HG03097 (cell line): ENCODE measurements around the gene IZUMO2.

Experiments used
- ATAC-seq: cut with Tn5 transposase; IDR thresholded peaks from one replicate; pipeline ENCODE4 v1.9.1; 2021; ENCODE audit not compliant: unreplicated experiment, low FRiP score

Gene IZUMO2

GRCh38 chr19:50162988-50163387 lies at the start of gene IZUMO2:
Gene IZUMO2 (minus strand): TSS chr19:50163281. CDS start chr19:50163194, 87 bp downstream.
- ATAC-seq: no peak

DNA sequence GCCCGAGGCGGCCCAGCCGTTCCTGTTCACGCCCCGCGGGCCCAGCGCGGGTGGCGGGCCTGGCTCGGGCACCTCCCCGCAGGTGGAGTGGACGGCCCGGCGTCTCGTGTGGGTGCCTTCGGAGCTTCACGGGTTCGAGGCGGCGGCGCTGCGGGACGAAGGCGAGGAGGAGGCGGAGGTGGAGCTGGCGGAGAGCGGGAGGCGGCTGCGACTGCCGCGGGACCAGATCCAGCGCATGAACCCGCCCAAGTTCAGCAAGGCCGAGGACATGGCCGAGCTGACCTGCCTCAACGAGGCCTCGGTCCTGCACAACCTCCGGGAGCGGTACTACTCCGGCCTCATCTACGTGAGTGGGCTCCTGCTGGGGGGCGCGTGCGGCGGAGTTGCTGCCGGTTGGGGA lies 47.3 kb upstream of the IZUMO2 start:
- ATAC-seq: no peak

GRCh38 chr19:50209131-50209530 lies 46.0 kb upstream of the IZUMO2 start:
- no peak for ATAC-seq

- ATAC-seq: no peak
Observed at GRCh38 chr19:50207730-50208129, 44.6 kb upstream of the IZUMO2 start.

DNA sequence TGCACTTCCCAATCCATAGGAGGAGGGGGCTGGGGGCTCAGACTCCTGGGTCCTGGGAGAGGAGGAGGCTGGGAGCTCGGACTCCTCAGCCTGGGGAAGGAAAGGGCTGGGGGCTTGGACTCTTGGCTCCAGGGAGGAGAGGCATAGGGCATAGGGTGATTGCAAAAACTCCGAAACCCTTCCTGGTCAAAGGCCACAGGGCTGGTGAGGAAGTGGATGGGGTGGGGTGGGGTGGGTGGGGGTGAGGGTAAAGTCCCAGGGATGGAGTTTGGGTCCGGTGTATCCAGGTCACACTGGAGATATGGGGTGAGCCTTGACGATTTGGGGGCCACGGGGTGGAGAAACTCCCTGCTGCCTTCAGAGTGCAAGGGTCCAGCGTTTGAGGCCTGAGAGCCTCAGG lies 43.1 kb upstream of the IZUMO2 start:
- ATAC-seq: no peak

DNA sequence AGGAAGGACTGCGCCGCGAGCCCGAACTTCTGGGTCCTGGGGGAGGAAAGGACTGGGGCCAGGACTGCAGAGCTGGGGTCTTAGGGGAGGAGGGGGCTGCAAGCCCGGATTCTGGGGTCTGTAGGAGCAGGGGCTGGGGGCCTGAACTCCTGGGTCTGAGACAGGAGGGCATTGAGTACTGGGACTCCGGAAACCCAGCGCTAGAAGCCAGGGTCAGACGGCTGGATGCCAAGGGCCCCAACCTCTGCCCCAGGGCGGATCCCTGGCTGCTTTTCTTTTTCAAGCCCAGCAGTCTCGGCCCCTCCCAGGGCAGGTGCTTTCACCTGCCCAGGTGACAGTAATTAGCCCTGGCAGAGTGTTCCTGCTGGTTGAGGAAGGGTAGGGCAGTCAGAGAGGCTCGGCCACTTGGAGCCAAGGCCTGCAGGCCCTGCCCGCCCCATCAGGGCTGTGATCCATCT lies 42.6 kb upstream of the IZUMO2 start:
- no peak for ATAC-seq

GRCh38 chr19:50204811-50205675 lies 42.0 kb upstream of the IZUMO2 start:
- ATAC-seq: no peak

DNA sequence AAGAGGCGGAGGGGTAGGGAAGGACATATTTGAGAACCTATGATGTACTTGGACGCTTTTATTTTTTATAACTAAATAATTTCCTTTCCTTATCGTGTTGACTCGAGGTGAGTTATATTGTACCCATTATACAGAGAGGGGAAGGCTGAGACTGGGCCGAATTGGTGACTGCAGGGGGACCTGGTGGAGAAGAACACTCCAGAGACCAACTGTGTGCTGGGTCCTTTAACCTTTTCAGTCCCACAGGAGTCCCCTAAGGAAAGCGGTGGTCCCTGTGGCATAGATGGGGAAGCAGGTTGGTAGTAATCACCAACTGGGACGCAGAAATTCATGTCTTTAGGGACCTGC lies 41.0 kb upstream of the IZUMO2 start:
- ATAC-seq: no peak

DNA sequence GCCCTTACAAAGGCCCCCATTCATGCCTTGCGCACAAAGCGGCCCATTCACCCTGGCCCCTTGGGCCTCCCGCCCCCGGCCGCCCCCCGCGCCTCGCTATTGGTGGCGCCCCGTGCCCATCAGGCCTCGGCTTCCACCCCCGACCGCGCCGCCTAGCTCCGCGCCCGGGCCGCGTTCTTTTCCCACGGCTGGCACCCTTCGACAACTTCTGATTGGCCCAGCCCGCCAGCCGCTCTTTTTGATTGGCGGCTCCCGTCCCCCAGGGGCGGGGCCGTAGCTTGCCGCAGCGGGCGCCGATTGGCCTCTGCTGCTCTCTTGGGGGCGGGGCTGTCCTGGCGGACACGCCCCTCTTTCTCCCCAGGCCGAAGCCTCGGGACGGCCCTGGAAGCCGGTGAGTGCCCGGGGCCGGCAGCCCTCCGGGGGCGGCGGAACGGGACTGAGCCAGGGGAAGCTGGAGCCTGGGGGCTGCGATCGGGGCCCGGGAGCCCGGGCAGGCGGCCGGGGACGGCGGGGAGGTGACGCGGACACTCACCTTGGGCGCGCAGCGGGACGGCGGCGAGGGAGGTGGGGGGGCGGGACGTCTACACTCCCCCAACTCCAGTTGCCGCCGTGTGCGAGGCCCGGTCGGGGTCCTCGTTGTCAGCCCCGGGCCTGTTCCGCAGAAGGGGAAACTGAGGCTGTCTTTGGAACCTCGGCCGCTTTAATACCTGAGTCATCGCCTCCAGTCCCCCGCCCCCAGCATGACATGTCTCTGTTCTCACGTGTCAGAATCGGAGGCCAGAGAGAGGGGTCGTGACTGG lies 40.4 kb upstream of the IZUMO2 start, which contains the start of gene MYH14:
Gene MYH14 (plus strand): TSS at position 342 of the 800 bp plus-strand sequence. CDS start 6,744 bp downstream, outside the sequence.
- ATAC-seq: no peak

DNA sequence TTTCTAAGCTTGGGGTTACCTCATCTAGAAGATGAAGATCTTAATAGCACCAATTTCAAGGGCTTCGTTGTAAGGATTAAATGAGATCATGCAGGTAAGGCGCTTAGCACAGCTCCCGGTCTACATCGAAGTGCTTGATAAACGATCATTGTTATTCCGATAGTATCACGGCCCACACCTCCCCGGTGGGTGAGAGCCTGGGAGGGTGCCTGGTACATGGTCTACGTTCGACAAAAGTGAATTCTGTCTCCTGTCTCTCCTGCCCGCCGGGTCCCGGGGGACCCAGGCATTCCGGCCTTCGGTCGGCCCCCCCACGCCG lies 39.8 kb upstream of the IZUMO2 start:
- no peak for ATAC-seq

DNA sequence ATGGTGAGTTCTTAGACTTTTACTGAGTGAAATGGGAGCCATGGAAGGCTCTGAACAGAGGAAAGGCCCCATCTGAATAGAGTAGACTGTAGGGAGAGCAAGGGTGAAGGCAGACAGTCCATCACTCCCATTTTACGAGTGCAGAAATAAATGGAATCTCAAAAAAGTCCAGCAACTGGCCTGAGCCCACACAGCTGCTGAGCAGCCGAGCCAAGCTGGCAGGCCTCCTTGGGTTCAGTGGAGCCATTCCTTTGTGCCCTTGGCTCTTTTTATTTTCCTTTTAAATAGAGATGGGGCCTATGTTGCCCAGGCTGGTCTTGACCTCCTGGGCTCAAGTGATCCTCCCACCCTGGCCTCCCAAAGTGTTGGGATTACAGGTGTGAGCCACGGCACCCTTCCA lies 39.3 kb upstream of the IZUMO2 start:
- ATAC-seq: no peak

DNA sequence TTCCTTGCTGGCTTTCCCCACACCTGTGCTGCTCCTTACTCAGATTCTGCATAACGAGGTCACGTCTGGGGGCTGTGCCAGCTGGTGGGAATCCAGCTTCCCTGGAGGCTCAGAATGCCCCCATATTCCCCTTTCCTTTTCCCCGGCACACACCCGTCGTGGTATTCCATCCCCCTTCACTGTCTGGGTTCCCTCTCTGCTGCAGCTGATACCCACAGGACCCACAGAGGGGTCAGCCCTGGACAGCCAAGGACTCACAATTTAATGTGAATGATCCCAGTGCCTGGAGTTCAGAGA lies 36.1 kb upstream of the IZUMO2 start:
- no peak for ATAC-seq

DNA sequence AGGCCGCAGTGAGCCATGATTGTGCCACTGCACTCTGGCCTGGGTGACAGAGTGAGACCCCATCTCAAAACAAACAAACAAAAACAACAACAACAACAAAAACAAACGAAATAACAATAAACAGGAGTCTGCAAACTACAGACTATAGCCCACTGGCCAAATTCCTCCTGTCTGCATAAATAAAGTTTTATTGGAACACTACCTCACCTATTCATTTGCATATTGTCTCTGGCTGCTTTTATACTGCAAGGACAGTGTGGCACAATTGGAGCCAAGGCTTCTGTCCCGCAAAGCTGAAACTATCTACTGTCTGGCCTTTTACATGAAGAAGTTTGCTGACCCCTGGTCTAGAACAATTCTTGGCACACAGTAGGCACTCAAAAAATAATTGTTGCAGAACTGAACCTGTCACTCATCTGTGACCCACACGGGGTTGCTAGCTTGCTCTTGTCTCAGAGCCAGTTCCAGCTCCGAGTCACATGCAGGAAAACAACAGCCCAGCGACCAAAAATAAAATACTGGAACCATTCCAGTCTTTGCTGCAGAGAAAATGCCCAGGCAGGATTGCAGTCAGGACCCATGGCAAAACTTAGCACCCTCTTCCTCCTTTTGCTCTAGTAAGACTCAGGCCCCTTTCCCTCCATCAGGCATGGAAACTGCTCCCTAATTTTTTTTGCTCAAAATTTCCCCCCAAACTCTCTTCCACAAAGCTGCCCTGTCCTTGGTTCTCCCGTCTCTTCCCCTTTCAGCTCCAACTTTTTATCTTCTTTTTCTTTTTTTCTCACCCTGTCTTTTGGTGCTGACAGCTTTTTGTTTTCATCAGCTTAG lies 35.6 kb upstream of the IZUMO2 start:
- no peak for ATAC-seq

- no peak for ATAC-seq
Observed at GRCh38 chr19:50197348-50197747, 34.3 kb upstream of the IZUMO2 start.

- ATAC-seq: no peak
Observed at GRCh38 chr19:50196322-50196932, 33.3 kb upstream of the IZUMO2 start.

- ATAC-seq: no peak
Observed at GRCh38 chr19:50195224-50195623, 32.1 kb upstream of the IZUMO2 start.

DNA sequence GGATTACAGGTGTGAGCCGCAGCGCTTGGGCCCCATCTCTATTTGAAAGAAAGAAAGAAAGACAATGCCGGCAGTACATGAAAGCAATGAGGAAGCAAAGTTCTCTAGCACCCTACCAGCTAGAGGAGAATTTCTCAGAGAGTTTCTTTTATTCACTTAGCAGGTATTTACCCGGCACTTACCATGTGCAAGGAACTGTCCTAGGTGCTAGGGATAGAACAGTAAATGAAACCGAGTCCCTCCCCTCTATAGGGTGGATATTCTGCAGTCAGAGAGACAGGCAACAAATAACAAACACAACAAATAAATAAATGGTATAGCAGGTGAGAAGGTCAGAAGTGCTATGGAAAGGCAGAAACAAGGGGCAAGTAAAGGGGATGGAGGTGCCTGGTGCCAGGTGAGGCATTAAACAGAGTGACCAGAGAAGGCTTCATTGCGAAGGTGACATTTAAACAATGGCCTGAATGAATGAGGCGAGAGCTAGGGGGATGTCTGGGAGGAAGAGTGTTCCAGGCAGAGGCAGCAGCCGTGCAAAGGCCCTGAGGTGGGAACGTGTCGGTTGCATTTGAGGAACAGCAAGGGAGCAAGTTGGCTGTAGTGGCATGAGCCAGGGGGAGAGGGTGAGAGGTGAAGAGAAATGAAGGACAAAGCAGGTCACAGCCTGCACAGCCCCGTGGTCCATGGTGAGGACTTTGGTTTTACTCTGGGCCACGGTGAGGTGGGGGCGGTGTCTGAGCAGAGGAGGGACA lies 29.6 kb upstream of the IZUMO2 start:
- ATAC-seq: no peak

DNA sequence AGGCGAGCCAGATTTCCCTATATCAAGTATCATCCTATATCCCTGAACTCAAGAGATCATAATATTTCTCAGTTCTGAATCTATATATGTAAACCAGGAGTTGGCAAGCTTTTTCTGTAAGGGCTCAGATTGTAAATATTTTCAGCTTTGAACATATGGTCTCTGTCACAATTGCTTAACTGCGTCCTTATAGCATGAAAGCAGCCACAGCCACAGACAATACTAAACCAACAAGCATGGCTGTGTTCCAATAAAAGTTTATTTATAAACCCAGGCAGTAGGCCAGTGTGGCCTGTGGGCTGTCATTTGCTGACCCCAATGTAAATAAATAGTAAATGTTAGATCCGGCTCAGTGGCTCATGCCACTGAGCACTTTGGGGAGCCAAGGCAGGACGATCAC lies 28.1 kb upstream of the IZUMO2 start:
- no peak for ATAC-seq

- no peak for ATAC-seq
Observed at GRCh38 chr19:50190439-50190891, 27.4 kb upstream of the IZUMO2 start.

DNA sequence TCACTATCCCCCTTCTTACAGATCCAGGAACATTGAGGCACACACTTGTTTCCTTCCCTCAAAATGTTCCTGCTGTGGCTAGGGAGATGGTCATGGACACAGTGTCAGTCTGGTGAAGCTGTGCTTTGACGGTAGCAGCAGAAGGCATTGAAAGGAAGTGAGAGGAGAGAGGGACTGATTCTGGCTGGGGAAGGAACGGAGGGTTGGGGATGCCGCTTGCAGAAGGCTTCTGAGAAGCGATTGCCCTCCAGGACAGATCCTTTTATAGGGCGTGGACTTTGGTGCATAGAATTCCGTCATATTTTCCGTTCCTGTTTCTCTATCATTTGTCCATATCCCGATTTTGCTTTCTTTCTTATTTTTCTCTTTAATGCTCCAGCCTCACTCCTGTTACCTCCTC lies 26.2 kb upstream of the IZUMO2 start:
- ATAC-seq: no peak
